Measurements from ENCODE around the gene KCNQ1OT1.

DNA sequence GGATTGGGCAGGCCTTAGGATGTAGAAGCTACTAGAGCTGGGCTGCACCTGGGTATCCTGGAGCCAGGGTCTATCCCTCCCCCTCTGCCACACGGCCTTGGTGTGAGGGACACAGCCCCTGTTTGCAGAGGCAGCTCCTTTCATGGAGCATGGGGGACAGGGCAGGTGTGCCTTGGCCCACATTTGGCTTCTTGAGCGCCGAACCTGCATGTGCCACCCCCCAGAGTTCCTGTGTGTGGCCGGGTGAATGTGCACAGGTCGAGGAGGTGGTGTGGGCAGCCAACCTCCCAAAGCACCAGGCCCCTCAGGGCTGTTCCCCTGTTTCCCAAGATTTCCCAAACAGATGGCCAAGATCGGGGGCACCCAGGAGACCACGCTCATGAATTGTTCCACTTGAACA lies 7.9 kb upstream of the KCNQ1OT1 start:
- TF ChIP-seq EZH2phosphoT487 (IDR thresholded peaks at IDR 0.05) (no peak), EZH2 (IDR thresholded peaks at IDR 0.05) (no peak)
- TF ChIP-seq, protein P1, sequence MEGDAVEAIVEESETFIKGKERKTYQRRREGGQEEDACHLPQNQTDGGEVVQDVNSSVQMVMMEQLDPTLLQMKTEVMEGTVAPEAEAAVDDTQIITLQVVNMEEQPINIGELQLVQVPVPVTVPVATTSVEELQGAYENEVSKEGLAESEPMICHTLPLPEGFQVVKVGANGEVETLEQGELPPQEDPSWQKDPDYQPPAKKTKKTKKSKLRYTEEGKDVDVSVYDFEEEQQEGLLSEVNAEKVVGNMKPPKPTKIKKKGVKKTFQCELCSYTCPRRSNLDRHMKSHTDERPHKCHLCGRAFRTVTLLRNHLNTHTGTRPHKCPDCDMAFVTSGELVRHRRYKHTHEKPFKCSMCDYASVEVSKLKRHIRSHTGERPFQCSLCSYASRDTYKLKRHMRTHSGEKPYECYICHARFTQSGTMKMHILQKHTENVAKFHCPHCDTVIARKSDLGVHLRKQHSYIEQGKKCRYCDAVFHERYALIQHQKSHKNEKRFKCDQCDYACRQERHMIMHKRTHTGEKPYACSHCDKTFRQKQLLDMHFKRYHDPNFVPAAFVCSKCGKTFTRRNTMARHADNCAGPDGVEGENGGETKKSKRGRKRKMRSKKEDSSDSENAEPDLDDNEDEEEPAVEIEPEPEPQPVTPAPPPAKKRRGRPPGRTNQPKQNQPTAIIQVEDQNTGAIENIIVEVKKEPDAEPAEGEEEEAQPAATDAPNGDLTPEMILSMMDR (IDR thresholded peaks at IDR 0.05) = no peak
